ENCODE results near the gene FAF1. TPM values are rescaled to one million over a fixed set of nuclear protein-coding genes. Genes with fewer than 3 reads are reported as not detected.

FAF1 gene
- total and polyA plus RNA-seq, 2 of the 8 experiments (the other 6 are each of a cell fraction or from before 2014, with no cell fraction given): 10.8 to 65.9 TPM

GRCh38 chr1:50559421-50559820 lies 400.6 kb downstream of the FAF1 start:
- Histone ChIP-seq H4K8ac (ENCODE audit: extremely low read depth, insufficient read depth, low read length) (no peak overlapping the region), H3K27me3 (replicated peaks in 1 of 4; ENCODE audit: control insufficient read depth in 3 of 4, extremely low read depth in 1 of 4, insufficient read depth in 3 of 4, low read length in 3 of 4) (no peaks in the 10 kb centered on the region), H2BK15ac (ENCODE audit: low read length) (no peak overlapping the region), H3K4me3 (ENCODE audit: extremely low read depth in 1 of 4, insufficient read depth in 2 of 4, low read depth in 3 of 4, low read length in 4 of 4) (no peak overlapping the region), H2BK120ac (replicated peaks; ENCODE audit: low read depth, low read length) (no peak overlapping the region), H2AFZ (ENCODE audit: low read length) (no peak overlapping the region), H3K23ac (ENCODE audit: insufficient read length) (no peak overlapping the region), H3K23me2 (ENCODE audit: low read depth, low read length) (no peaks in the 10 kb centered on the region; the same call in 1 of the 2 replicates), H3K4me2 (ENCODE audit: insufficient read depth in 1 of 2, low read depth in 2 of 2, low read length in 2 of 2) (no peak overlapping the region), H3K79me1 (ENCODE audit: low read depth, low read length) (no peaks in the 10 kb centered on the region), H3K56ac (replicated peaks; ENCODE audit: insufficient read length, low read depth, low read length) (no peak overlapping the region), H3K18ac (ENCODE audit: extremely low read depth, low read length) (no peak overlapping the region), H3K79me2 (ENCODE audit: control insufficient read depth in 1 of 2, insufficient read depth in 2 of 2, low read length in 2 of 2) (no peaks in the 10 kb centered on the region), H3K4me1 (replicated peaks in 1 of 4; ENCODE audit: control insufficient read depth in 3 of 4, insufficient read depth in 4 of 4, low read length in 3 of 4) (no peaks in the 10 kb centered on the region), H3K9me3 (ENCODE audit: insufficient read depth in 2 of 2, low read depth in 1 of 2, low read length in 1 of 2) (no peaks in the 10 kb centered on the region), H2AK5ac (ENCODE audit: low read depth, low read length) (no peak overlapping the region), H2BK5ac (ENCODE audit: low read depth, low read length) (no peak overlapping the region), H3K27ac (ENCODE audit: low read depth, low read length) (no peak overlapping the region), H4K20me1 (replicated peaks in 1 of 2; ENCODE audit: control insufficient read depth in 1 of 2, insufficient read depth in 2 of 2, low read length in 2 of 2) (no peaks in the 10 kb centered on the region), H3K14ac (ENCODE audit: insufficient read length) (no peak overlapping the region), H2BK12ac (ENCODE audit: low read depth, low read length) (no peak overlapping the region), H4K5ac (ENCODE audit: insufficient read length, low read depth, low read length) (no peak overlapping the region), H3K4ac (replicated peaks; ENCODE audit: insufficient read length, low read depth, low read length) (no peak overlapping the region), H3K36me3 (ENCODE audit: control insufficient read depth in 2 of 4, insufficient read depth in 4 of 4, low read length in 3 of 4) (no peaks in the 10 kb centered on the region), H4K91ac (replicated peaks; ENCODE audit: insufficient read length, low read length) (no peak overlapping the region), H3K9ac (replicated peaks in 1 of 4; ENCODE audit: extremely low read depth in 1 of 4, low read depth in 3 of 4, low read length in 3 of 4) (no peak overlapping the region), H2BK20ac (ENCODE audit: low read length) (no peak overlapping the region)
- ChIA-PET POLR2A (ENCODE audit: partially characterized antibody) (no interaction called here), CTCF (ENCODE audit: partially characterized antibody) (interaction anchor here (0.9 to 1.1 kb wide), 2 partner anchors 8 to 10 kb away, joined by 3 read pairs; no protein-coding TSS in a partner anchor)
- WGBS, 2 experiments (ENCODE audit: extremely low coverage in 1 of 2, insufficient coverage in 1 of 2, insufficient read length in 1 of 2, insufficient replicate concordance in 2 of 2, low coverage in 1 of 2, low lambda C conversion rate in 2 of 2, missing lambda C conversion rate in 1 of 2): 94% methylated on average over 3 of the region's 3 CpGs; no CpG with 5 or more reads in 1 of the 2 experiments
- FAIRE-seq (no peak), DNase-seq (ENCODE audit: low read depth in 1 of 2, low spot score in 2 of 2) (no peak)
- TF ChIP-seq TEAD4 (IDR thresholded peaks at IDR 0.05; ENCODE audit: low read depth, low read length): no peak
- TF ChIP-seq HDAC2 (IDR thresholded peaks at IDR 0.05; ENCODE audit: borderline replicate concordance in 1 of 2, low read depth in 2 of 2, low read length in 2 of 2): no peak
- no peak for TF ChIP-seq SIX5 (IDR thresholded peaks at IDR 0.05; ENCODE audit: low read depth, low read length)
- no peak for TF ChIP-seq SP4 (IDR thresholded peaks at IDR 0.05; ENCODE audit: low read length)

All from H1 (cell line).